Middle frontal gyrus (tissue), 1 donor: ENCODE data around the gene STK35.

Experiments
- DNase-seq: peaks from one replicate; pipeline ENCODE4 v3.0.0-alpha.2; 2015; ENCODE audit warnings: low spot score; ENCODE audit errors: extremely low spot score

Gene STK35

GRCh38 chr20:2133318-2134183 lies 31.9 kb downstream of the STK35 start:
- no peak for DNase-seq

- DNase-seq: no peak
Measured at GRCh38 chr20:2135013-2135412, 33.4 kb downstream of the STK35 start.

GRCh38 chr20:2136275-2136674 lies 34.6 kb downstream of the STK35 start:
- peak; percentile 37 for DNase-seq

DNA sequence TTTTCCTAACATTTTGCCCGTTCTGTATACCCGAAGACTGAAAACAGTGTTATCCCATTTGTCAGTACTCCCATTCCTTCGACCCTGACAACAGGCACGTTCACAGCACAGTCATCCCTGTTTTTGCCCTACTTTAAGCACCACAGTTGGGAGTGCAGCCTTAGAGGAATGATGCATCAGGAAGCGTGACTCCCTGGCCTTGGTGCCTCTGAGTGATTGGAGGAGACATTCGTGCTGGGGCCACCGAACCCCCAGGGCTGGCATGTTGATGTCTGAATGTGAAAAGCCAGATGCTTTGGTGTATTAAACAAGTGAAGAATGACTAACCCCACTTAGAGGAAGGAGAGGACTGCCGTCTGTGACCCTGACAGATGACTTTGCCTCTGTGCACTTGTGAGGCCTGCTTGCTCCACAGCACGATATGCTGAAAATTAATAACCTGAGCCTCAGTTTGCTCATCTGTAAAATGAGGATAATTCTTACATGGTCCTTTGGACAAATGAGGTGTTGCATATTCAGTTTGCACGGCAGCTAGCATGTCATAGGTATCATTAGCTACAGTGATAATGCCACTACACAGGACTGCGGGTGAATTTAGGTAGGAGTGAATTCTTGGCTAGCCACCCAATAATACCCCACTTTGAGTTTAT lies 36.0 kb downstream of the STK35 start:
- DNase-seq: no peak

- no peak for DNase-seq
Measured at GRCh38 chr20:2138396-2138795, 36.8 kb downstream of the STK35 start.

DNA sequence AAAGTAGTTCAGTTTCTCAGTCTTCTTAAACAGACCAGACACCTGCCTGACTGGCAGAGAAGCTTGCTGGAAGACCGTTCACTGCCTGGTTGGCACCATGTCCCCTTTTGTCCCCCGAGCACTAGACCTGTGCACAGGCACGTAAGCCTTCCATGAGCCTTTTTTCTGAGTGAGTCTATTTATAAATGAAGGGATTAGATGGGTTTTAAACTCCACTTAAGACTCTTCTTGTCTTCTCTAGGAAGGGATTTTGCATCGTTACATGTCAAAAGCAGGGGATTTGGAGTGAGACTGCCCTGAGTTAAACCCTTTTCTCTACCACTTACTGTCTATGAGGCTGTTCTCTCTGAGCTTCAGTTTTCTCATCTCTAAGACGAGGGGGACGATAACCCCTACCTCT lies 37.6 kb downstream of the STK35 start:
- no peak for DNase-seq

- DNase-seq: no peak
Measured at GRCh38 chr20:2139736-2140135, 38.1 kb downstream of the STK35 start.

GRCh38 chr20:2140561-2140960 lies 38.9 kb downstream of the STK35 start:
- DNase-seq: no peak

DNA sequence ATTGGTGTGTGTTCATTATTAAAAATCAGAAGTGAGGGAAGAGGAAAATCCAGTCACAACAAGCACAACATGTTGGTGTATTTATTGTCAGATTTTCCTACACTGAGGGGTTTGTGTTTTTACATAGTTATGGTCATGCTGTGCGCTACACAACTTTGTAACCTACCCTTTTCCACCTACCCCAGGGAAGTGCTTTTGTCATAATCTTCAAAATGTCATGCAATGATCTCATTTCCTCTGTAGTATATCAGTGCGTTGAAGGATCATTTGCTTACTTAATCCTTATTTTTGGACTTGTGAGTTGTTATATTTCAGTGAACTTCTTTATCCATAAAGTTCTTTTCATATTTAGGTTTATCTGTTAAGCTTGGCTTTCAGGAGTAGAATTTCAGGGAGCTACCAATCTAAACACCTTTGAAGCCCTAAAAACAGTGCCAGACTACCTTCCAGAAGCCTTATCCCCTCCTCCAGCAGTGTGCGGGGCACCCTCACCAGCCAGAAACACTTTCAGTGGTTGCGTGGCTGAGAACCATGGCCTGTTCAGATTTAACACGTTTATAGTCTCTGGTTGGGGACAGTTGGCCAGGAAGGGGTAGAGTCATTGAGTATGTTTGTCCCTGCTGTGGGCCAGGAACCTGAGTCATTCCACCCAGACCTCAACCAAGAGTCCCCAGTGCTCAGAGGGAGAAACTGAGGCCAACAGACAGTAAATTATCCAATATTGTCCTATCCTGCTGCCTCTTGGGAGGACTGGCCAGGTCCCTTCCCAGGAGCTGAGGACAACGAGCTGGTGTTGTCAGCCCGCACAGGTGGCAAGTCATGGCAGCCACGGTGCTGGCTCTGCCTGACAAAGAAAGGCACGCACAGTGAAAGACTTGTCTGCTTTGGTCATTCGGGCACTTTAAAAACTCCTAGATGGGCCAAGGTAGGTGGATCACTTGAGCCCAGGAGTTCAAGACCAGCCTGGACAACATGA lies 40.3 kb downstream of the STK35 start:
- DNase-seq: no peak

GRCh38 chr20:2142649-2143048 lies 41.0 kb downstream of the STK35 start:
- DNase-seq: no peak

- no peak for DNase-seq
Measured at GRCh38 chr20:2143594-2143993, 42.0 kb downstream of the STK35 start.

DNA sequence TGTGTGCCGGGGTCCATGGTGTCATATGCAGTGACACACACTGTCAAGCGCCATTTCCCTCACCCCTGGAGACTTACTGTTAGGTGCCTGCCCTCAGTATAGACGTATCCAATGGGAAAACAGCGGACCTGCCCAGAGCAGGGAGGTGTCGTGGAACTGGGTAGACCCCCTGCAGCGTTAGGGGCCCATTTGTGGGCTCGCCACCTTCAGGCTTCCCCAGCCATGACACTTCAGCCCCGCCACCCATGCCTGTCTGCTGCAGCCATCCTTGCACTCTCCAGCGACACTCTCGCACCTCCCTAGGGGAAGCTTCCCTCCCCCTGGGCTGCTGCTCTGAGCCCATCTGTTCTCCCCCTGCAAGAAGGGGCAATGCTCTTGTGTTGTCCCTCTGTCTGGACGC lies 43.2 kb downstream of the STK35 start:
- DNase-seq: no peak

- DNase-seq: no peak
Measured at GRCh38 chr20:2145376-2145775, 43.7 kb downstream of the STK35 start.

- no peak for DNase-seq
Measured at GRCh38 chr20:2146080-2146867, 44.6 kb downstream of the STK35 start.

- DNase-seq: no peak
Measured at GRCh38 chr20:2149507-2149906, 47.9 kb downstream of the STK35 start.

- no peak for DNase-seq
Measured at GRCh38 chr20:2150660-2151059, 49.0 kb downstream of the STK35 start.

- DNase-seq: no peak
Measured at GRCh38 chr20:2151858-2152281, 50.2 kb downstream of the STK35 start.

DNA sequence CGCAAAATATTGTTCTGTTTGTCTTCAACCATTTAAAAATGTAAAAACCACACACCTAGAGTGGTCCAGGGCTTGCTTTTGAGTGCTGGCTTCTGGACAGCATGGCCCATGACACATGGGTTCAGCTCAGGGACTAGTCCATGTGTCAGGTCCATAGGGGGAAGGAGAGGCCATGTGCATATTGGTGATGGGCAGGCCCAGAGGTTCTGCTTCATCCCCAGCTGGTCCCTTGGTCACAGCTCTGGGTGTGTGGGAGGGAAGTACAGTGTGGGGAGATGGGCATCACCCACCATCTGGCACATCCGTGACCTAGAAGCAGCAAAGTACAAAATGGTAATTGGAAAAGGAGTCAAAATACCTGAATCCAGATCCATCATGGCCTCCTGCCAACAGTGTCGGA lies 50.7 kb downstream of the STK35 start:
- no peak for DNase-seq

- DNase-seq: no peak
Measured at GRCh38 chr20:2153326-2153725, 51.7 kb downstream of the STK35 start.

DNA sequence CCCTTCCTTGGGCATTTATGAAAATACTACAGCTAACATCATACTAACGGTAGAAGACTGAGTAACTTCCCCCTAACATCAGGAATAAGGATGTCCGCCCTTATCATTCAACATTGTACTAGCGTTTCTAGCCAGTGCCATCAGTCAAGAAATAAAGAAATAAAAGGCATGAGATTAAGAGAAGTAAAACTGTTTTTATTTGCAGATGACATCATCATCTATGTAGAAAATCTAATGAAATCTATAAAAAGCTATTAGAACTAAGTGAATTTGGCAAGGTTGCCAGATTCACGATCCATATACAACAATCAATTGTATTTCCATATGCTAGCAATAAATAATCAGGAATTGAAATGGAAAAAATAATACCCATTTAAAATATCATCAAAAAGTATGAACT lies 54.6 kb downstream of the STK35 start:
- no peak for DNase-seq
